K562 (cell line): ENCODE measurements around the gene SYNE2. TPM values are rescaled to one million over a fixed set of nuclear protein-coding genes. Genes with fewer than 3 reads are reported as not detected.

ENCODE experiments used
- AFF4 ChIP-seq: sonication (generic); formaldehyde crosslinking; IDR thresholded peaks from 2 replicates; pipeline ENCODE4 v1.8.0; 2023; ENCODE audit warnings: mild to moderate bottlenecking, missing genetic modification reagents
- CSDE1 ChIP-seq, 2 experiments: fragments of 450-650 bp; IDR thresholded peaks; 2 replicates each; pipeline ENCODE4 v1.6.1; 2016; ENCODE audit warnings: mild to moderate bottlenecking in 1 of 2
- ESRRB ChIP-seq: fragments of 250-450 bp; sonication (Bioruptor Pico); IDR thresholded peaks from 2 replicates; pipeline ENCODE4 v1.5.0; 2020; ENCODE audit warnings: mild to moderate bottlenecking, moderate library complexity, borderline replicate concordance
- KLF13 ChIP-seq: fragments of 450-650 bp; IDR thresholded peaks from 2 replicates; pipeline ENCODE4 v1.6.1; 2016; ENCODE audit warnings: missing genetic modification characterization, low read depth, mild to moderate bottlenecking, missing compliant biosample characterization, moderate library complexity, borderline replicate concordance
- NFXL1 ChIP-seq: fragments of 450-650 bp; formaldehyde crosslinking; IDR thresholded peaks from 2 replicates; pipeline ENCODE4 v1.4.0; 2021; ENCODE audit warnings: mild to moderate bottlenecking
- NR1H2 ChIP-seq: sonication (generic); formaldehyde crosslinking; IDR thresholded peaks from 2 replicates; pipeline ENCODE4 v1.4.0; 2020; ENCODE audit warnings: mild to moderate bottlenecking, missing genetic modification reagents
- PHTF2 ChIP-seq: fragments of 250-450 bp; sonication (Bioruptor Pico); IDR thresholded peaks from 2 replicates; pipeline ENCODE4 v1.5.0; 2021; ENCODE audit warnings: mild to moderate bottlenecking
- ZNF232 ChIP-seq: sonication (generic); formaldehyde crosslinking; IDR thresholded peaks from 2 replicates; pipeline ENCODE4 v1.8.0; 2022; ENCODE audit warnings: mild to moderate bottlenecking, missing genetic modification reagents
- ZNF586 ChIP-seq: fragments of 450-650 bp; formaldehyde crosslinking; conservative IDR thresholded peaks from 2 replicates; pipeline ENCODE4 v1.4.0; 2020; ENCODE audit warnings: mild to moderate bottlenecking, moderate library complexity
- ZNF592 ChIP-seq: fragments of 450-650 bp; IDR thresholded peaks from 2 replicates; pipeline ENCODE4 v1.6.1; 2017; ENCODE audit warnings: antibody characterized with exemption, mild to moderate bottlenecking
- polyA plus RNA-seq, 8 experiments: library from polyadenylated mRNA; depleted of rRNA in 4 of 8; stranded (reverse) in 5 of 8; unstranded in 3 of 8; fragments of >200 nt; fragmentation: Nextera tagmentation in 2 of 8; fragmentation: Illumina TruSeq in 1 of 8; extraction: Ambion mirVana in 2 of 8; extraction: Trizol in 1 of 8; gene quantifications; 2 replicates each; pipeline versions ENCODE4 v1.2.1 to v1.2.3, GENCODE V29; 2011 to 2014; ENCODE audit warnings: inconsistent platforms in 1 of 8, missing spikeins in 1 of 8
- total RNA-seq, 7 experiments: library from RNA; depleted of rRNA in 6 of 7; stranded (reverse); fragments of >200 nt in 6 of 7; fragmentation: Illumina TruSeq in 2 of 7; extraction: Trizol in 2 of 7; gene quantifications; 2 replicates each; pipeline versions ENCODE4 v1.2.1 to v1.2.3, GENCODE V29; 2011 to 2021; ENCODE audit warnings: low replicate concordance in 1 of 7

The SYNE2 gene
- total and polyA plus RNA-seq, 9 of the 15 experiments (the other 6 are each of a cell fraction or from before 2014, with no cell fraction given), result 0.06 to 0.53 (median 0.11) TPM

DNA sequence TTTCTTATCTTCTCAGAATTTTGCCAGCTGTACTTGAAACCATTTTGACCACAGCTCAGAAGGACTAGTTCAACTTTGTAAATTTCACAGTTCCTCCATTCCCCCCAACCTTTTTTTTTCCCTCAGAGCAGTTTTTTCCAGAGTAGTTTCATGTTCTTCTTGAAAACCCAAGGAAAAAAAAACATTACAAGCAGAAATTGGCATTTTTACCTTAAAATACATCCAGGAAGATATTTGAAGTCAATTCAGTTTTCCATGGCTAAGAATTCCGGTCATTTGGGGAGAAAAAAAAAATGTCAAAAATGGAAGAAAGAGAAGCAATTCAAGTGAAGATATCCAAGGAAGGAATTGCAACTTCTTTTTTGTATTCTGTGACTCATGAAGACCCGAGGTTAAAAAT is 39.5 kb downstream of the SYNE2 start (continued):
- TF ChIP-seq AFF4 (CRISPR knock-in tag) (no peak), ZNF232 (CRISPR knock-in tag) (no peak), NR1H2 (no peak), KLF13 (no peak), ZNF592 (no peak), PHTF2 (CRISPR knock-in tag) (no peak), ZNF586 (no peak), NFXL1 (CRISPR knock-in tag) (no peak), CSDE1 (IDR thresholded peaks at IDR 0.05) (no peak), ESRRB (no peak)
